Lung (tissue), 12 donors: ENCODE measurements around the gene SLC23A2. TPM values are rescaled to one million over a fixed set of nuclear protein-coding genes. Genes with fewer than 3 reads are reported as not detected.

ENCODE experiments used
- ATAC-seq: fragments of 200-7000 bp; cut with Tn5 transposase; one replicate; pipeline ENCODE4 v1.9.1; 2020; ENCODE audit warnings: moderate number of reproducible peaks; ENCODE audit not compliant: insufficient read depth, low FRiP score
- DNase-seq, 3 donors: peaks; one replicate each; pipeline ENCODE4 v3.0.0-alpha.2; 2013 to 2017
- H3K27ac ChIP-seq, 2 donors: one replicate each; pipeline ENCODE4 v1.5.1; 2013; ENCODE audit warnings: mild to moderate bottlenecking in 2 of 2, moderate library complexity in 2 of 2, control low read depth in 1 of 2, inconsistent platforms in 1 of 2, low read depth in 1 of 2, low read length in 1 of 2
- H3K27me3 ChIP-seq, 3 donors: one replicate each; pipeline ENCODE4 v1.5.1; 2013; ENCODE audit warnings: low read length in 2 of 3; ENCODE audit not compliant: control insufficient read depth in 3 of 3, insufficient read depth in 3 of 3
- H3K36me3 ChIP-seq, 4 donors: one replicate each; pipeline ENCODE4 v1.5.1; 2013; ENCODE audit warnings: low read length in 4 of 4, mild to moderate bottlenecking in 1 of 4, moderate library complexity in 1 of 4; ENCODE audit not compliant: control insufficient read depth in 4 of 4, insufficient read depth in 4 of 4
- H3K4me1 ChIP-seq, 5 donors: one replicate each; pipeline ENCODE4 v1.5.1; 2013; ENCODE audit warnings: low read length in 5 of 5, mild to moderate bottlenecking in 2 of 5, moderate library complexity in 1 of 5; ENCODE audit not compliant: control insufficient read depth in 5 of 5, insufficient read depth in 5 of 5
- H3K4me3 ChIP-seq: one replicate; pipeline ENCODE4 v1.5.1; 2013; ENCODE audit warnings: mild to moderate bottlenecking, control low read depth, moderate library complexity
- H3K9ac ChIP-seq, 2 donors: one replicate each; pipeline ENCODE4 v1.5.1; 2013; ENCODE audit warnings: low read length in 2 of 2, control low read depth in 1 of 2; ENCODE audit not compliant: insufficient read depth in 1 of 2
- H3K9me3 ChIP-seq, 4 donors: one replicate each; pipeline ENCODE4 v1.5.1; 2013; ENCODE audit warnings: low read length in 3 of 4, mild to moderate bottlenecking in 1 of 4, moderate library complexity in 1 of 4; ENCODE audit not compliant: control insufficient read depth in 4 of 4, insufficient read depth in 3 of 4
- WGBS, 2 donors: extraction: QIAGEN DNeasy Blood & Tissue Kit; methylation state at CpG; one replicate each; pipeline ENCODE4 v1.1.7; 2013; 5-methylcytosine and 5-hydroxymethylcytosine counted together
- polyA plus RNA-seq, 2 donors: library from polyadenylated mRNA; stranded (reverse); fragments of 200-250 nt; gene quantifications; one replicate each; pipeline ENCODE4 v1.2.1, GENCODE V29; 2013
- total RNA-seq, 2 donors: library from RNA; depleted of rRNA in 1 of 2; stranded (reverse); fragments of >200 nt in 1 of 2; gene quantifications; one replicate each; pipeline ENCODE4 v1.2.1, GENCODE V29; 2014 to 2021
- TF ChIP-seq, protein P1 (sequence below): IDR thresholded peaks from 2 replicates; pipeline ENCODE4 v1.5.1; 2012; ENCODE audit warnings: mild to moderate bottlenecking; ENCODE audit errors: control extremely low read depth, extremely low read depth
- donor health status: control.
- donor health status: control.
- donor health status: Bipolar disorder and iron deficiency.
- donor health status: healthy.
- donor health status: DM: yes; HTN: yes; CAD: no.

SLC23A2 gene
- total and polyA plus RNA-seq, 4 donors = 6.0 to 23.5 (median 14.3) TPM

DNA sequence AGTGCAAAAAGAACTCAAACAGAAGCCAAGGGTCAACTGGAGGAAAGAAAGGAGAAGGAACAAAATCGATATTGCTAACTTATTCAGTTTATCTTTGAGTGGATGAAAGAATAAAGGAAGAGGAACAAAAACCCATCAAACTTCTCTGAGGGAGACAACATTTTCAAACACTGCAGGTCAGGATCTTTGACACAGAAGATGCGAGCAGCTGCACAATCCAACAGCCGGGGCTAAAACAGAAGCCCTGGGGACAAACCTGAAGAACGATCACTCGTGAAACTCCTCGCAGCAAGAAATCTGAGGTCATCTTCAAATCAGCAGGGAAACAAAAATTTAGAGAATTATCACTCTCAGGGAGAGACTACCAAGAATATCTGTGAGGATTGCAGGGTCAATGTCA lies 14.2 kb downstream of the SLC23A2 start:
- Histone ChIP-seq H3K9ac (no peak overlapping the region), H3K27ac (no peak overlapping the region), H3K9me3 (no peaks in the 10 kb centered on the region), H3K36me3 (no peaks in the 10 kb centered on the region), H3K4me3 (no peak overlapping the region), H3K4me1 (peaks cover 0 to 2% (median 0%) of the 10 kb centered on the region in 5 donors), H3K27me3 (no peaks in the 10 kb centered on the region)
- WGBS, 2 donors = 70 to 84% methylated on average over 6 of the region's 6 CpGs
- no peak for DNase-seq
- ATAC-seq = no peak
- TF ChIP-seq, protein P1, sequence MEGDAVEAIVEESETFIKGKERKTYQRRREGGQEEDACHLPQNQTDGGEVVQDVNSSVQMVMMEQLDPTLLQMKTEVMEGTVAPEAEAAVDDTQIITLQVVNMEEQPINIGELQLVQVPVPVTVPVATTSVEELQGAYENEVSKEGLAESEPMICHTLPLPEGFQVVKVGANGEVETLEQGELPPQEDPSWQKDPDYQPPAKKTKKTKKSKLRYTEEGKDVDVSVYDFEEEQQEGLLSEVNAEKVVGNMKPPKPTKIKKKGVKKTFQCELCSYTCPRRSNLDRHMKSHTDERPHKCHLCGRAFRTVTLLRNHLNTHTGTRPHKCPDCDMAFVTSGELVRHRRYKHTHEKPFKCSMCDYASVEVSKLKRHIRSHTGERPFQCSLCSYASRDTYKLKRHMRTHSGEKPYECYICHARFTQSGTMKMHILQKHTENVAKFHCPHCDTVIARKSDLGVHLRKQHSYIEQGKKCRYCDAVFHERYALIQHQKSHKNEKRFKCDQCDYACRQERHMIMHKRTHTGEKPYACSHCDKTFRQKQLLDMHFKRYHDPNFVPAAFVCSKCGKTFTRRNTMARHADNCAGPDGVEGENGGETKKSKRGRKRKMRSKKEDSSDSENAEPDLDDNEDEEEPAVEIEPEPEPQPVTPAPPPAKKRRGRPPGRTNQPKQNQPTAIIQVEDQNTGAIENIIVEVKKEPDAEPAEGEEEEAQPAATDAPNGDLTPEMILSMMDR = no peak

DNA sequence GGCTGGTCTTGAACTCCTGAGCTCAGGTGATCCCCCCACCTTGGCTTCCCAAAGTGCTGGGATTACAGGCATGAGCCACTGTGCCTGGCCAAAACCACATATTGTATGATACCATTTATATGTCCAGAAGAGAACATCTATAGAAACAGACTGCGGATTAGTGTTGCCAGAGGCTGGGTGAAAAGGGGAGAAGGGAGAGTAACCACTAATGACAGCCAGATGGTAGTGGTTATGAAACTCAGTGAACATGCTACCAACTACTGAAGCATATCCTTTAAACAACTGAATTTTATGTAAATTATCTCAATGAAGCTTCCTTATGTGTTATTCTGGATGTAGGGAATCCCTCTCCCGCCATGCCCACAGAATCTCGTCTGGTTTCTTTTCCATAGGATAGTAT lies 15.7 kb downstream of the SLC23A2 start:
- Histone ChIP-seq H3K4me1 (peaks cover 0 to 2% (median 0%) of the 10 kb centered on the region in 5 donors), H3K27ac (no peak overlapping the region), H3K9me3 (no peaks in the 10 kb centered on the region), H3K27me3 (no peaks in the 10 kb centered on the region), H3K4me3 (no peak overlapping the region), H3K9ac (no peak overlapping the region), H3K36me3 (no peaks in the 10 kb centered on the region)
- TF ChIP-seq, protein P1 = no peak
- ATAC-seq (no peak), DNase-seq (no peak)
- 91 to 94% methylated on average over 3 of the region's 3 CpGs for WGBS, 2 donors

DNA sequence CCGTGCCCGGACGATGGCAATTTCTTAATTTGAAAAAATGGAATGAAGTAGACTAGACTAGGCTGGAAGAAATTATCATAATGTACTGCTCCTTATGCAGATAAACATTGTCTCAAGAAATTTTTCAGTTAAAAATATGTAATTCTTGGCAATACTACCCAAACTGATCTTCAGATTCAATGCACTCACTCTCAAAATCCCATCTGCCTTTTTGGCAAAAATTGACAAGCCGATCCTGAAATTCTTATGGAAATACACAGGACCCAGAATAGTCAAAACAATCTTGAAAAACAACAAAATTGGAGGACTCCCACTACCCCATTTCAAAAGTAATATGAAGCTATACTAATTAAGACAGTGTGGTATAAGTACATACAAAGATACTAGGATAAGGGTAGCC lies 19.0 kb downstream of the SLC23A2 start:
- Histone ChIP-seq H3K9ac (no peak overlapping the region), H3K27ac (no peak overlapping the region), H3K27me3 (no peaks in the 10 kb centered on the region), H3K36me3 (no peaks in the 10 kb centered on the region), H3K4me3 (no peak overlapping the region), H3K4me1 (peaks cover 0 to 9% (median 4%) of the 10 kb centered on the region in 5 donors), H3K9me3 (no peaks in the 10 kb centered on the region)
- 95 to 98% methylated on average over 4 of the region's 4 CpGs for WGBS, 2 donors
- ATAC-seq = no peak
- no peak for DNase-seq
- TF ChIP-seq, protein P1 = no peak

DNA sequence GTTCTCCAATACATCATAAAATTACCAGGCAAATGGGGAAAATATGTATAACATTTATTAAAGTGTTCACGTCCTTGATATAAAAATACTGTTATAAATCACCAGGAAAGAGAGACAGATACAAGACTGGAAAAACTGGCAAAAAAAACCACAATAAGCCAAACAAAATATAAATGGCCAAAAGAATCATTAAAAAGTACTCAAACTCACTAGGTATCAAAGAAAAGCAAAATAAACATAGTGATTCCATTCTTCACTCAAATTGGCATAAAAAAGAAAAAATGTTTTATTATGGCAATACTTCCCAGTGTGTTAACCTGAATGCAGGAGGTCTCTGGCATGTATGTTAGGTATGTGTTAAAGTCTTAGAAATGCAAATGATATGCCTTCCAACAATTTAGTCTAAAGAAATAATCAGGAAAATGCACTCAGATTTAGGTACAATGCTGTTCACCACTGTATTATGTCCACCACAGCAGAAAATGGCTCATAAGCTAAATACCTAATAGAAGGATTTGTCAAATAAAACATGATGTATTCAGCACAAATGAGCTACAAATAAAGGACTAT lies 21.4 kb downstream of the SLC23A2 start:
- no peak overlapping the region for H3K9ac ChIP-seq
- DNase-seq = no peak
- peaks cover 0 to 9% (median 4%) of the 10 kb centered on the region in 5 donors for H3K4me1 ChIP-seq
- no peak overlapping the region for H3K27ac ChIP-seq
- ATAC-seq = no peak
- H3K27me3 ChIP-seq = no peaks in the 10 kb centered on the region
- WGBS, 2 donors = 64 to 88% methylated on average over 1 of the region's 1 CpG
- TF ChIP-seq, protein P1 = no peak
- H3K9me3 ChIP-seq = no peaks in the 10 kb centered on the region
- H3K4me3 ChIP-seq = no peak overlapping the region
- H3K36me3 ChIP-seq = no peaks in the 10 kb centered on the region
